Hematopoietic multipotent progenitor cell treated with erythropoietin and hydrocortisone succinate and interleukin-3 and kit ligand, for 17 days (in vitro differentiated cells): ENCODE results near the gene EDDM13.
"Not testable (repeated sequence)": the region's sequence is repeated elsewhere in the genome, so short reads cannot be mapped to it uniquely, and the experiment has no call there.

ENCODE experiments used
- DNase-seq: peaks from one replicate; pipeline ENCODE4 v3.0.0-alpha.2; 2015; ENCODE audit warnings: low spot score

EDDM13 gene

DNA sequence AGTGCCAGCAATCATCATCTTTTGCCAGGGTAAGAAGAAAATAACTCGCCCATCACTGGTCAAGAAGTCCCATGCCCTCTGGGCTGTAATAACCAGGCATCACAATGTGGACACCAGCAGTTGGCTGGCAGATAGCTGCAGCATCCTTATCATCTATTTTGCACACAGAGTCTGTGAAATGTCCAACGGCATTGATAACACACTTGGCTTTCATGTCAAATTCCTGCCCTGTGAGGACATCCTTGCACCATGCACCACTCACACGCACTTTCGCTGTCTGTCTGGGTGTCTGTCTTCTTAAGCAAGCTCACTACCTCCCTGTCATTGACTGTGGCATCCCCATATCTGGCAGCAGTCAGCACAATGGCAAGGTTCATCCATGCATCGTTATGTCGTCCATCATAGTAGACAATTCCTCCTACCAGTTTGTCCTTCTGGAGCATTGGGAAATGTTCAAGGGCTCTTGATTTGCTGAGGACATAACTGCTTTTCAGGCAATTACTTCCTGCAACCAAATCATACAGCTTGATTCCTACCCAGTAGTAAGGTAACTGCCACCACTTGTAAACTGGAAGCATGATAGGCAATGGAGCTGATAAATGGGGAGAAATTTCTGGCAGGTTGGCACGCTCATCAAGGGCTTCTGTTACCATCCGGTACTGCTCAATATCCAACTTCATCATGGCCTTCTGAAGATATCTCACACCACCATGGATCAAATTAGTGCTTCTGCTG is 48.9 kb downstream of the EDDM13 start:
- DNase-seq = peak; percentile 63

DNA sequence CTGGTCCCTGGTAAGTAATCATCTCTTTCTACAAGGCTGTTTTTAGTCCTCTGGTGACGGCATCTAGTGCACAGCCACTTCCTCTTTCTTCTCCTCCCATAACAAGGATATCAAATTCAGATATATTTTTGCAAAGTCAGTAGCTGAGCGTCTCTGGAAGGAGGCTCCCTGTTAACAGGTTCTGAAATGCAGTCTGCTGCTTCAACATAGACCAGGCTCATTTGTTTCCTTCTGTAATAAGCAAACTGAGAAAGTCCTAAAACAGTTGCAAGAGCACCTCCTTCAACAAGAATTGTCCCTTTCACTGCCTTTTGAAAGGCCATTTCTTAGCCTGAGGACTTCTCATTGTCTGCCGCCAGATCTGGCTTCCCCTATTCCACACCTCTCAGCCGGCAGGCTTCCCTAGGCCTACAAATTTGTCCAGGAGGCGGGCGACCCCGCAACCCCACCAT is 49.5 kb downstream of the EDDM13 start:
- peak; percentile 63 for DNase-seq

DNA sequence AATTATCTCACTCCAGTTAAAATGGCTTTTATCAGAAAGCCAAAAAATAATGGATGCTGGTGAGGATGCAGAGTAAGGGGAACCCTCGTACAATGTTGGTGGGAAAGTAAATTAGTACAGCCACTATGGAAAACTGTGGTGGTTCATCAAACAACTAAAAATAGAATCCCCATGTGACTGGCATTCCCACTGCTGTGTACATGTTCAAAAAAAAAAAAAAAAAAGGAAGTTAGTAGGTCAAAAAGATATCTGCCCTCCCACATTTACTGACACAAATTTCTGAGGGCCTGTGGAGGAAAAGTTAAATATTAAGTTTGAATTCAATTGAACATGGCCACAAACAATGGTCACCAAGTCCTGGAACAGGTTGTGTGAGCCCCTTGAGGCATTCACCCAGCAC is 51.9 kb downstream of the EDDM13 start:
- no peak for DNase-seq

DNA sequence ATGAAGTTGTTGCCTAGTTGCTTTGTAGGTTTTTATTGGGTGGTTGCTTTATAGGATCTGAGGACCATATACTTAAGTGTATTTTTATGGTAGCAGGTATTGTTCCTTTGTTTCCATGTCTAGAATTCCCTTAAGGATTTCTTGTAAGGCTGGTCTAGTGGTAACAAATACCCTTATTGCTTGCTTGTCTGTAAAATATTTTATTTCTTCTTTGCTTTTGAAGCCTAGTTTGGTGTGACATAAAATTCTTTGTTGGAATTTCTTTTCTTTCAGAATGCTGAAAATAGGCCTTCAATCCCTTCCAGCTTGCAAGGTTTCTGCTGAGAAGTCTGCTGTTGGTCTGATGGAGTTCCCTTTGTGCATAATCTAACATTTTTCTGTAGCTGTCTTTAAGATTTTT is 60.1 kb downstream of the EDDM13 start:
- DNase-seq = no peak

DNA sequence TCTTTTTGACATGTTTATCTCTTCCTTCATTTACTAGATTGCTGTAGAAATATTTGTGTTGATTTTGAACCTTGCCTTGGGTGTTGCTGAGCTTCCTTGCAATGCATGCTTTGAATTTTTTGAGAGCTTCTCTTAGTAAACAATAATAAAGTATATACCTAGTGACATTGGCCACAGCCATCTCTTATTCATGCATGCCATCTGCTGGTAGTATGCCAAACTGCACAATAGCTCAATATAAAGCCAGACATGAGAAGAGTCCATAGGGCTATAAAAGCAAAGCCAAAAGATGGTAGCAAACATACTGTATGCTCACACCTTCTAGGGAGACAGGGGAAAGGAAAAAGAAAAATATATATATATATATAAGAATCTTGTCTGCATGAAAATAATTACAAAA is 61.0 kb downstream of the EDDM13 start:
- peak; percentile 85 for DNase-seq

DNA sequence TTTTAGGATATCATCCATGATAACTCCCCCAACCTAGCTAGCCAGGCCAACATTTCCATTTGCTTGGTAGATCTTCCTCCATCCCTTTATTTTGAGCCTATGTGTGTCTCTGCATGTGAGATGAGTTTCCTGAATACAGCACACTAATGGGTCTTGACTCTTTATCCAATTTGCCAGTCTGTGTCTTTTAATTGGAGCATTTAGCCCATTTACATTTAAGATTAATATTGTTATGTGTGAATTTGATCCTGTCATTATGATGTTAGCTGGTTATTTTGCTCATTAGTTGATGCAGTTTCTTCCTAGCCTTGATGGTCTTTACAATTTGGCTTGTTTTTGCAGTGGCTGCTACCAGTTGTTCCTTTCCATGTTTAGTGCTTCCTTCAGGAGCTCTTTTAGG is 62.8 kb downstream of the EDDM13 start:
- DNase-seq = not testable (repeated sequence)

DNA sequence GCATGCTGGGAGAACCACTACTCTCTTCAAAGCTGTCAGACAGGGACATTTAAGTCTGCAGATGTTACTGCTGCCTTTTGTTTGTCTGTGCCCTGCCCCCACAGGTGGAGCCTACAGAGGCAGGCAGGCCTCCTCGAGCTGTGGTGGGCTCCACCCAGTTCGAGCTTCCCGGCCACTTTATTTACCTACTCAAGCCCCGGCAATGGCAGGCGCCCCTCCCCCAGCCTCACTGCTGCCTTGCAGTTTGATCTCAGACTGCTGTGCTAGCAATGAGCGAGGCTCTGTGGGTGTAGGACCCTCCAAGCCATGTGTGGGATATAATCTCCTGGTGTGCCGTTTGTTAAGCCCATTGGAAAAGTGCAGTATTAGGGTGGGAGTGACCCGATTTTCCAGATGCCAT is 64.5 kb downstream of the EDDM13 start:
- not testable (repeated sequence) for DNase-seq

DNA sequence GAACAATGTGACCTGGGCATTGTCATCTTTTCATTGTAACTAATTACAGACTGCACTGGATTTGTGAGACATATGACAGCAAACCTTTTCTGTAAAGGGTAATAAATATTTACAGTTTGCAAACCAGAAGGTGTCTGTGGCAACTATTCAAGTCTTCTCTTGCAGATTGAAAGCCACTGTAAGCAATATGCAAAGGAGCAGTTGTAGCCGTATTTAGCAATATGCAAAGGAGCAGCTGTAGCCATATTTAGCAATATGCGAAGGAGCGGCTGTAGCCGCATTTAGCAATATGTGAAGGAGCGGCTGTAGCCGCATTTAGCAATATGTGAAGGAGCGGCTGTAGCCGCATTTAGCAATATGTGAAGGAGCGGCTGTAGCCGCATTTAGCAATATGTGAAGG is 66.5 kb downstream of the EDDM13 start:
- DNase-seq = not testable (repeated sequence)

DNA sequence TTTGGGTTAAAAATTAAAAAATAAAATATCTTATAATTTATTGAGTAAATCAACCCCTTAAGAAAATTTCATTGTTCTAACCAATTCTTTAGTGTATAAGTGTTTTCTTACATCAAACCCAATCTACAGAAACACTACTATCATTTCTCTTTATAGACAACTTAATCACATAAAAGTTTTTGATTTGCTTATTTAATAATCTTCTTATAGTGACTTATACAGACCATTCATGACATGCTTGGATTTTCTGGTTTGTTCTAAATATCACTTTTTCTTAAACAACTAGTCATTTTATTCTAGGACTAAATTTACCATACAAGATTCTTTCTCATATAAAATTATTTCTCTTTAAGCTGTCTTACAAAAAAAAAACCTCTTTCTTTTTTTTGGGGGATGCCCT is 69.4 kb downstream of the EDDM13 start:
- DNase-seq = no peak

DNA sequence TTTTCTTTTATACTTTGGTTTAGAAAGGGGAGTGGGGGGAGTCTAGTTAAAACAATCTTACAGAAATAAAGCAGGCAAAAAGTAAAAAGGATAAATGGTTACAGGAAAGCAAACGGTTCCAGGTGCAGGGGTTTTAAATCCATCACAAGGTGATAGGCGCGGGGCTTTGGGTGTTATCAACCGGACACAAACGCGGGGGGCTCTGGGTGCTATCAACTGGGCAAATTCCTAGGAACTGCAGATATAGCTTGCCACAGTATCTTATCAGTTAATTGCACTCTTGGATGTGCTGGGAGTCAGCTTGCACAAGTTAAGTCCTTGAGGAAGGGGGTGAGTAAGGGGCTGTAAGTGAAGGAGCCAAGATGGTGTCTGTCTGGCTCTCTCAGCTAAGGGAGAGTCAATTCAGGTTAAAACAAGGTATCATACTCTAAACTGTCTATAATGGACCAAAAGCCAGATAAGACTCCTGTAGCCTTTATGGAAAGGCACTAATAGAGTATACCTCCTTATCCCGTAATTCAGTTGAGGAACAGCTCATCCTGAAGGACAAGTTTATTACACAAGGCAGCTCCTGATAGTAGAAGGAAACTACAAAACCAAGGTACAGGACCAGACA is 74.7 kb downstream of the EDDM13 start:
- no peak for DNase-seq

DNA sequence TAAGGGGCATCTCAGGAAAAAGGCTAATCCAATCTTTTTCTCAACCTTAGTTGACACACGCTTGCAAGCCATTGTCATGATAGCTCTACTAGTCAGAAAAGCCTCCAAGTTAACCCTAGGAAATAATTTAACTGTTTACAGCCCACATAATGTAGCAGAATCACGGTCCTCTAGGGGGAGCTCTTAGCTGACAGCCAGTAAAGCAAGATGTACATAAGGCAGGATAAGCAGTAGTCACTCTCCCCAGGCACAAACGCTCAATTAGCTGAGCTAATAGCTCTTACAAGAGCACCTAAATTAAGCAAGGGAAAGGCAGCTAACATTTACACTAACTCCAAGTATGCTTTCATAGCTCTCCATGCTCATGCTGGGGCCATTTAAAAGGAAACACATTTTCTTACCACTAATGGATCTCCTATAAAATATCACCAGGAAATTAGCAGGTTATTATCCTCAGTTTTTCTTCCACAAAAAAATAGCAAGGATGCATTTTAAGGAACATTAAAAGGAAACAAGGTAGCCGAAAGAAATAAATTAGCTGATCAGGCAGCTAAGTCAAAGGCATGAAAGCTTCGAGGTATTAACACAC is 75.8 kb downstream of the EDDM13 start:
- peak; percentile 18 for DNase-seq

DNA sequence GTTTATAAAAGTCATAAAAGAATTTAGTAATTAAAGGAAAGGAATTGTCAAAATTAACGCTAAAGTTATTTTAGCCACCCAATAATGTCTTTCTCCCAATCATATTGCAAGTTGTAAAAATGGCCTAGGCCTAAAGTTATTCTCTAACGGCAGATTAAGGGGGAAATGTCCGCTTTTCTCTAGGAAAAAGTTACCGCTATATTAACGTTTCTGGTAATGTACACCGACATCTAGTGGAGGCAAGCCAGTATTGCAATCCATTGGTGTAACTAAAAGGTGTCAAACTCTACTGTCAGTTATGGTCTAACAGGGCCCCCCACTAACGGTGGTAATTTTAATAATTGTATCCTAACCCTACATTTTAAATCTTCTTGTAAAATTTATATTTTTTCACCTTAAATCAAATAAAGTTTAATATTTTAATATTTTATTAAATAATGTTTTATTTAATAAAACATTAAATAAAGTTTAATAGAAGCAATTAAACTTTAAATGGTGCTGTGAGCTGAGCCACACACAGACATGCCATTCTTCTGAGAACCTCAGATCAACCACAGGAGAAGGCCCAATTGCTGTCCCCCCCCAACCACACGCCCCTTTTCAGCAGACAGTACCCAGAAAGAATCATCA is 78.0 kb downstream of the EDDM13 start:
- DNase-seq = peak; percentile 66

DNA sequence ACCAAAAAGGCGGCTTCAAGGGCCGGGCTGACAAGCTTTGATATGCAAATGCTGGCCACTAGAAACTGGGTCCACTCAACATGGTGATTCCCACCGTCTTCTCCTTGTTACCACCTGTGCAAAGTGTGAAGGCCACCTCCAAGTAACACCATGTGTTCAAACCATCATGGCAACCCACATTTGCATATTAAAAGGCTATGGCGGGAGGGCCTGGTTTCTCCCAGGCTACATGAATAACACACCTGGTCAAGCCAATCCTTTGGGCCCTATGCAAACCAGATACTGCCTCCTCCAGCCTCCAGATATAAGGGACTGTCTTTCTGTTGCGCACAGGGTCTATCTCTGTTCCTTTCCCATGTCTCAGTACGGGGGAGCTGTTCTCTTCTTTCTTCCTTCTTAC is 78.7 kb downstream of the EDDM13 start:
- DNase-seq = no peak

DNA sequence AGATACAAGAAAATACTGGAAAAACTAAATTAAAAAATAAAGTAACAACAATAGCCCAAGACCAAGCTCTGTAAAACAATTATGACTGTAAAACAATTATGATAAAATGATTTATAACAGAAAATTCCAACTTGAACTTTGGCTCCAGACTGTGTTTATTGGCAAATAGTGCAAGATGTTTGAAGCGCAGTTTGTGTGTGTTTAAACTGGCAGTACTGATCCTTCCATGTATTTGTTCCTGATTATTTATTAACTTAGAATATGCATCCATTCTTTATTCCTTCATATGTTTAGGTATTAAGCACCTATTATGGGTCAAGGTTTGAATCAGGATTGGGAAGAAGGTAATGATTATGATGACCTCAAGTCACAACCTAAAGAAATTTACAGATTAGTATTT is 83.0 kb downstream of the EDDM13 start:
- no peak for DNase-seq

DNA sequence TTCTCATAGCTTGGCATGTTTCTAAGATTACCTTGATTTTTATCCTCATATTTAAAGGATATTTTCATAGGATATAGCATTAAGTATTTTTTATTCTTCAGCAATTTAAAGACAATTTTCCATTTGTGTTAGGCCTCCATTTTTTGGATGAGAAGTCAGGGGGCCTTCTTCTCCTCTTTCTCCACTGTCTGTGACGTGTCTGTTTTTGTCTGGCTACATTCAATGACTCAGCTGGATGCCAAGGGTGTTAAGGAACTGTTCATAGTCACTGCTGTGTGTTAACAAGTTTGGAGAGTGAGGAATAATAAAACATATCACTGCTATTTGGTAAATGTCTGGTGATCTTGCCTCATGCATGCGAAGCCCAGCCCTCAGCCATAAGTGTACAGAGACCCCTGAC is 84.4 kb downstream of the EDDM13 start:
- DNase-seq = no peak
